IMR-90 (cell line): Measurements from ENCODE around the gene ACTL9. TPM values are rescaled to one million over a fixed set of nuclear protein-coding genes. Genes with fewer than 3 reads are reported as not detected.
"Not testable (repeated sequence)": the region's sequence is repeated elsewhere in the genome, so short reads cannot be mapped to it uniquely, and the experiment has no call there.

Experiments
- ATAC-seq: fragments of 200-7000 bp; cut with Tn5 transposase; 2 replicates; pipeline ENCODE4 v1.9.1; 2020; ENCODE audit warnings: low read depth, mild to moderate bottlenecking, moderate library complexity
- BruUV-seq: library from RNA; stranded (reverse); fragments of 400-500 nt; replicated peaks from 2 replicates; lab custom pipeline; 2021; lab: Mats Ljungman, UMichigan
- CTCF ChIA-PET: fragments of 300-600 bp; formaldehyde crosslinking; extraction: SDS; loops from one replicate; lab custom pipeline; 2021; ENCODE audit warnings: antibody characterized with exemption; lab: Yijun Ruan, JAX
- POLR2A ChIA-PET: fragments of 300-600 bp; sonication (Branson Sonifier 250); formaldehyde crosslinking; loops from one replicate; lab custom pipeline; 2022; ENCODE audit warnings: antibody characterized with exemption; ENCODE audit not compliant: unreplicated experiment; lab: Charles Lee
- DNase-seq: peaks from one replicate; pipeline ENCODE4 v3.0.0; 2013
- H2AFZ ChIP-seq: replicated peaks from 2 replicates; pipeline ENCODE3; 2013; ENCODE audit warnings: low read length, mild to moderate bottlenecking; ENCODE audit not compliant: poor library complexity
- H2AK5ac ChIP-seq: 2 replicates; pipeline ENCODE4 v1.6.1; 2013; ENCODE audit warnings: low read depth, low read length, inconsistent platforms
- H2AK9ac ChIP-seq: replicated peaks from 2 replicates; pipeline ENCODE3; 2013; ENCODE audit warnings: mild to moderate bottlenecking, low read depth, low read length, moderate library complexity; ENCODE audit not compliant: poor library complexity
- H2BK120ac ChIP-seq: 2 replicates; pipeline ENCODE4 v1.6.1; 2013; ENCODE audit warnings: low read depth, low read length, inconsistent platforms
- H2BK15ac ChIP-seq: 3 replicates; pipeline ENCODE4 v1.6.1; 2013; ENCODE audit warnings: low read depth, low read length, inconsistent platforms
- H2BK20ac ChIP-seq: 2 replicates; pipeline ENCODE4 v1.6.1; 2013; ENCODE audit warnings: low read depth, mild to moderate bottlenecking, inconsistent platforms, low read length, moderate library complexity
- H2BK5ac ChIP-seq: 2 replicates; pipeline ENCODE4 v1.6.1; 2013; ENCODE audit warnings: mild to moderate bottlenecking, low read depth, low read length, inconsistent platforms; ENCODE audit not compliant: poor library complexity, severe bottlenecking
- H3K14ac ChIP-seq: replicated peaks from 2 replicates; pipeline ENCODE4 v1.6.1; 2013; ENCODE audit warnings: low read depth, low read length, inconsistent platforms
- H3K18ac ChIP-seq: 2 replicates; pipeline ENCODE4 v1.6.1; 2013; ENCODE audit warnings: low read depth, low read length, control low read depth
- H3K23ac ChIP-seq: 2 replicates; pipeline ENCODE4 v1.6.1; 2013; ENCODE audit warnings: low read depth, low read length, inconsistent platforms
- H3K27ac ChIP-seq: 2 replicates; pipeline ENCODE4 v1.5.1; 2013; ENCODE audit warnings: mild to moderate bottlenecking, control low read depth, low read length; ENCODE audit not compliant: insufficient read depth
- H3K27me3 ChIP-seq: 2 replicates; pipeline ENCODE4 v1.6.1; 2013; ENCODE audit warnings: low read length; ENCODE audit not compliant: control insufficient read depth, insufficient read depth
- H3K36me3 ChIP-seq: 2 replicates; pipeline ENCODE4 v1.6.1; 2013; ENCODE audit warnings: low read length, mixed read lengths; ENCODE audit not compliant: control insufficient read depth, insufficient read depth
- H3K4ac ChIP-seq: 2 replicates; pipeline ENCODE4 v1.6.1; 2013; ENCODE audit warnings: low read depth, low read length, inconsistent platforms
- H3K4me1 ChIP-seq: 2 replicates; pipeline ENCODE4 v1.6.1; 2013; ENCODE audit warnings: low read length, mixed read lengths; ENCODE audit not compliant: control insufficient read depth, insufficient read depth
- H3K4me2 ChIP-seq: 2 replicates; pipeline ENCODE4 v1.6.1; 2013; ENCODE audit warnings: low read depth, mild to moderate bottlenecking, control low read depth, low read length, moderate library complexity
- H3K4me3 ChIP-seq: 2 replicates; pipeline ENCODE4 v1.5.1; 2013; ENCODE audit warnings: low read depth, mild to moderate bottlenecking, control low read depth, low read length, moderate library complexity; ENCODE audit not compliant: insufficient read depth
- H3K56ac ChIP-seq: 2 replicates; pipeline ENCODE4 v1.6.1; 2013; ENCODE audit warnings: low read length, inconsistent platforms; ENCODE audit not compliant: insufficient read depth; ENCODE audit errors: extremely low read depth
- H3K79me1 ChIP-seq, 2 experiments: 2 replicates each; pipeline ENCODE4 v1.6.1; 2013; ENCODE audit warnings: low read length in 2 of 2, inconsistent platforms in 1 of 2, low read depth in 1 of 2
- H3K9ac ChIP-seq: 2 replicates; pipeline ENCODE4 v1.6.1; 2013; ENCODE audit warnings: low read depth, low read length, control low read depth
- H3K9me1 ChIP-seq: 2 replicates; pipeline ENCODE4 v1.6.1; 2013; ENCODE audit warnings: low read length, inconsistent platforms; ENCODE audit not compliant: insufficient read depth
- H3K9me3 ChIP-seq: 2 replicates; pipeline ENCODE4 v1.6.1; 2013; ENCODE audit warnings: low read length; ENCODE audit not compliant: control insufficient read depth, insufficient read depth
- H4K20me1 ChIP-seq: 2 replicates; pipeline ENCODE4 v1.6.1; 2013; ENCODE audit warnings: low read length, inconsistent platforms; ENCODE audit not compliant: insufficient read depth
- H4K5ac ChIP-seq: 2 replicates; pipeline ENCODE4 v1.6.1; 2013; ENCODE audit warnings: mild to moderate bottlenecking, low read depth, low read length, control low read depth
- H4K8ac ChIP-seq, 2 experiments: 2 replicates each; pipeline ENCODE4 v1.6.1; 2013; ENCODE audit warnings: low read depth in 2 of 2, low read length in 2 of 2, control low read depth in 1 of 2, inconsistent platforms in 1 of 2
- H4K91ac ChIP-seq: 2 replicates; pipeline ENCODE4 v1.6.1; 2013; ENCODE audit warnings: low read depth, low read length, inconsistent platforms; ENCODE audit not compliant: insufficient read depth
- WGBS, 2 experiments: methylation state at CpG; one replicate each; pipeline versions ENCODE4 v1.1.5 to v1.1.7; 2013; ENCODE audit warnings: missing lambda C conversion rate in 2 of 2; ENCODE audit not compliant: insufficient read length in 1 of 2; ENCODE audit errors: extremely low coverage in 2 of 2; 5-methylcytosine and 5-hydroxymethylcytosine counted together
- dilution Hi-C: fragments of 300-500 bp; cut with HindIII; formaldehyde crosslinking; loops from one replicate; pipeline ENCODE4 v1.14.3; 2018; ENCODE audit warnings: low sequenced_read_pairs; ENCODE audit not compliant: unreplicated experiment
- in situ Hi-C: fragments of 300-500 bp; cut with MboI; formaldehyde crosslinking; loops from 3 replicates; pipeline ENCODE4 v1.14.3; 2019; ENCODE audit warnings: low sequenced_read_pairs, inconsistent platforms, mixed read lengths
- intact Hi-C: fragments of 100-400 bp; cut with micrococcal nuclease; formaldehyde crosslinking; loops from 2 replicates; pipeline ENCODE4 v1.10.0; 2022
- polyA plus RNA-seq, 3 experiments: library from polyadenylated mRNA; depleted of rRNA; stranded (reverse); fragments of >200 nt; gene quantifications; 2 replicates each; pipeline ENCODE4 v1.2.3, GENCODE V29; 2012; ENCODE audit warnings: low replicate concordance in 1 of 3
- total RNA-seq: library from RNA; depleted of rRNA; stranded (reverse); fragments of >200 nt; gene quantifications from 2 replicates; pipeline ENCODE4 v1.2.3, GENCODE V29; 2012

The ACTL9 gene
- total and polyA plus RNA-seq, 2 of the 4 experiments (the other 2 are of a cell fraction): not detected

- in situ Hi-C loops, DNase-seq, H2BK15ac ChIP-seq, H3K27ac ChIP-seq, H2BK120ac ChIP-seq, H3K9me3 ChIP-seq, BruUV-seq, H3K9ac ChIP-seq, H3K79me1 ChIP-seq, H2AFZ ChIP-seq, H4K8ac ChIP-seq, H3K9me1 ChIP-seq, H2AK5ac ChIP-seq, H3K14ac ChIP-seq, H3K4ac ChIP-seq, H2BK5ac ChIP-seq, POLR2A ChIA-PET, H3K4me2 ChIP-seq, H3K23ac ChIP-seq, intact Hi-C loops, H3K36me3 ChIP-seq, ATAC-seq, CTCF ChIA-PET, H3K4me3 ChIP-seq, H2BK20ac ChIP-seq, H3K56ac ChIP-seq, H2AK9ac ChIP-seq, dilution Hi-C loops, H4K5ac ChIP-seq, H4K20me1 ChIP-seq, H3K18ac ChIP-seq, H4K91ac ChIP-seq, H3K4me1 ChIP-seq, H3K27me3 ChIP-seq: not testable (repeated sequence)
- WGBS, 2 experiments: no CpG with 5 or more reads among the region's 7 CpGs
These were observed 11.7 kb upstream of the ACTL9 start for GRCh38 chr19:8710337-8710736.
